Heart left ventricle (tissue), 16 donors: Measurements from ENCODE around the gene MAN2B2. TPM values are rescaled to one million over a fixed set of nuclear protein-coding genes. Genes with fewer than 3 reads are reported as not detected.
A peak's percentile ranks its signal among the peaks of the same experiment; 100 is the strongest.

Experiments
- ATAC-seq, 4 donors: fragments of 200-7000 bp; cut with Tn5 transposase; one replicate each; pipeline ENCODE4 v1.9.1; 2020 to 2022; ENCODE audit warnings: moderate library complexity in 4 of 4, mild to moderate bottlenecking in 3 of 4, moderate number of reproducible peaks in 1 of 4
- DNase-seq, 5 donors: peaks; one replicate each; pipeline ENCODE4 v3.0.0-alpha.2; 2020
- H3K27ac ChIP-seq, 12 donors: fragments of 200-600 bp; sonication (generic) in 4 of 12; one replicate each; pipeline versions ENCODE4 v1.5.0 to v1.8.0; 2016 to 2022; ENCODE audit warnings: mild to moderate bottlenecking in 2 of 12
- H3K27me3 ChIP-seq, 9 donors: fragments of 200-600 bp; sonication (generic) in 2 of 9; one replicate each; pipeline versions ENCODE4 v1.5.1 to v1.8.0; 2016 to 2022; ENCODE audit warnings: mild to moderate bottlenecking in 3 of 9
- H3K36me3 ChIP-seq, 9 donors: fragments of 200-600 bp; sonication (generic) in 2 of 9; one replicate each; pipeline versions ENCODE4 v1.5.0 to v1.8.0; 2018 to 2022; ENCODE audit warnings: mild to moderate bottlenecking in 2 of 9
- H3K4me1 ChIP-seq, 12 donors: fragments of 200-600 bp; sonication (generic) in 4 of 12; one replicate each; pipeline versions ENCODE4 v1.5.0 to v1.8.0; 2016 to 2022; ENCODE audit warnings: mild to moderate bottlenecking in 3 of 12
- H3K4me3 ChIP-seq, 12 donors: fragments of 200-600 bp; sonication (generic) in 4 of 12; one replicate each; pipeline versions ENCODE4 v1.5.0 to v1.8.0; 2017 to 2022; ENCODE audit warnings: mild to moderate bottlenecking in 9 of 12, moderate library complexity in 4 of 12
- H3K9me3 ChIP-seq, 12 donors: fragments of 200-600 bp; sonication (generic) in 4 of 12; one replicate each; pipeline versions ENCODE4 v1.5.0 to v1.8.0; 2016 to 2022; ENCODE audit warnings: mild to moderate bottlenecking in 1 of 12
- POLR2A ChIP-seq, 2 donors: fragments of 450-650 bp; IDR thresholded peaks; one replicate each; pipeline ENCODE4 v1.6.1; 2017; ENCODE audit warnings: antibody characterized with exemption in 2 of 2, mild to moderate bottlenecking in 2 of 2, moderate library complexity in 2 of 2
- WGBS, 4 donors: extraction: QIAGEN DNeasy Blood & Tissue Kit in 2 of 4; methylation state at CpG; one replicate each; pipeline versions ENCODE4 v1.1.5 to v1.1.7; 2013 to 2018; 5-methylcytosine and 5-hydroxymethylcytosine counted together
- intact Hi-C, 10 donors: fragments of 100-400 bp; cut with DNase I; formaldehyde crosslinking; loops; one replicate each; pipeline versions ENCODE4 v1.11.1 to v1.14.2; 2022
- polyA plus RNA-seq, 2 donors: library from polyadenylated mRNA; stranded (reverse); fragments of 200-250 nt; gene quantifications; one replicate each; pipeline ENCODE4 v1.2.3, GENCODE V29; 2013
- total RNA-seq, 9 donors: library from RNA; depleted of rRNA in 2 of 9; stranded (reverse); fragments of >200 nt in 2 of 9; fragmentation: NEBNext Ultra II Directional in 3 of 9; extraction: Animal tissue kit (Norgen Biotek cat#: 25700) in 3 of 9; gene quantifications; one replicate each; pipeline versions ENCODE4 v1.1.0 to v1.2.4, GENCODE V29; 2016 to 2023
- TF ChIP-seq, protein P1 (sequence below), 12 donors: fragments of 200-600 bp; sonication (generic) in 4 of 12; IDR thresholded peaks; one replicate each; pipeline versions ENCODE4 v1.5.0 to v1.8.0; 2018 to 2022; ENCODE audit warnings: antibody characterized with exemption in 12 of 12, mild to moderate bottlenecking in 5 of 12
- donor health status: ischemic (EF 13 %, LVEDD 7.1; RV severe dilation, severe dysfunction).
- donor health status: healthy with polysubstance abuse.
- donor health status: DM: no; HTN: yes; CAD: no.
- donor health status: DM: no; HTN: no; CAD: no.
- donor health status: ischemic (EF 25% LVEDD 6.9; RV normal size, moderate dysfunction).
- donor health status: ischemic (EF 25% LVEDD 5.7; RV mildly dilated, moderate dysfunction).
- donor health status: healthy.
- donor health status: DM: yes; HTN: yes; CAD: no.
- donor health status: ischemic (EF 35%, LVEDD 5.7; RV mildly dilated, moderate dysfunction).
- donor health status: nonischemic (EF 11% LVEDD 7.7; RV severe dilation, severe dysfunction).
- donor health status: DM: yes; HTN: yes; CAD: no.
- donor health status: PGD.
- donor health status: ischemic (EF 29% LVEDD 5.4; RV normal size, mild dysfunction).
- donor health status: nonischemic (EF 23%, LVEDD 6.1; RV moderate dilation, normal function).

The MAN2B2 gene
- total and polyA plus RNA-seq, 11 donors, result 4.4 to 33.6 (median 19.8) TPM

DNA sequence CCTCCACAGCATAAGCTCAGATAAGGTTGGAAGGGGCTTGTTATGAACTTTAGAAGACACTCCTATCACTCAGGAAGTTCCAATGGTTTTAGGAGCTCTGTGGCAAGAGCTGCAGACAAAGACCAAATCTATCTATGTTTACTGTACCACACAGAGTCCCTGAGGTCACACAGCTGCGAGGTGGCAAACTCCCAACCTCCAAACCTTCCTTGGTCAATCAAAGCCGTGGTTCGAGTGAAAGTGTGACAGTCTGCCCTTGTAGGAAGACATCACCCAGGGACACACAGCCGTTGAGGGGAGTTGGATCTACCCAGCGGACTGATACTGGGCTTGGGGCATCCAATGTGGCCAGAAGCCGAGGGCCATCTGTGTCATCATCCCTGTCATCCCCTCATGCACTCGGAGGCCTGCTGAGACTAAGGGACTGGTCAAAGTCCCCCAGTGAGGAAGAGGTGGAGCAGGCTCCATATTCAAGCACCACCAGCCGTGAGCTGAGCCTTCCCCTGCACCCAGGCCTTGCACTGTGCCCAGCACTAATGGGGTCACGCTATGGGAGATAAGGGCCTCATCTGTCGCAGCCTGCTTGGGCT is 26.8 kb downstream of the MAN2B2 start:
- intact Hi-C loops, result no loop called here
- TF ChIP-seq, protein P1, sequence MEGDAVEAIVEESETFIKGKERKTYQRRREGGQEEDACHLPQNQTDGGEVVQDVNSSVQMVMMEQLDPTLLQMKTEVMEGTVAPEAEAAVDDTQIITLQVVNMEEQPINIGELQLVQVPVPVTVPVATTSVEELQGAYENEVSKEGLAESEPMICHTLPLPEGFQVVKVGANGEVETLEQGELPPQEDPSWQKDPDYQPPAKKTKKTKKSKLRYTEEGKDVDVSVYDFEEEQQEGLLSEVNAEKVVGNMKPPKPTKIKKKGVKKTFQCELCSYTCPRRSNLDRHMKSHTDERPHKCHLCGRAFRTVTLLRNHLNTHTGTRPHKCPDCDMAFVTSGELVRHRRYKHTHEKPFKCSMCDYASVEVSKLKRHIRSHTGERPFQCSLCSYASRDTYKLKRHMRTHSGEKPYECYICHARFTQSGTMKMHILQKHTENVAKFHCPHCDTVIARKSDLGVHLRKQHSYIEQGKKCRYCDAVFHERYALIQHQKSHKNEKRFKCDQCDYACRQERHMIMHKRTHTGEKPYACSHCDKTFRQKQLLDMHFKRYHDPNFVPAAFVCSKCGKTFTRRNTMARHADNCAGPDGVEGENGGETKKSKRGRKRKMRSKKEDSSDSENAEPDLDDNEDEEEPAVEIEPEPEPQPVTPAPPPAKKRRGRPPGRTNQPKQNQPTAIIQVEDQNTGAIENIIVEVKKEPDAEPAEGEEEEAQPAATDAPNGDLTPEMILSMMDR (IDR thresholded peaks at IDR 0.05), result no peak
- TF ChIP-seq POLR2A (IDR thresholded peaks at IDR 0.05), result no peak
- Histone ChIP-seq H3K4me3 (no peak overlapping the region), H3K36me3 (peaks cover 0 to 86% (median 20%) of the 10 kb centered on the region in 9 donors), H3K27ac (no peak overlapping the region), H3K9me3 (peaks cover 0 to 10% (median 5%) of the 10 kb centered on the region in 12 donors), H3K27me3 (no peaks in the 10 kb centered on the region), H3K4me1 (no peaks in the 10 kb centered on the region)
- no peak for ATAC-seq
- 89 to 91% (median 90%) methylated on average over 7 to 10 of the region's 10 CpGs for WGBS, 4 donors
- DNase-seq, result no peak

DNA sequence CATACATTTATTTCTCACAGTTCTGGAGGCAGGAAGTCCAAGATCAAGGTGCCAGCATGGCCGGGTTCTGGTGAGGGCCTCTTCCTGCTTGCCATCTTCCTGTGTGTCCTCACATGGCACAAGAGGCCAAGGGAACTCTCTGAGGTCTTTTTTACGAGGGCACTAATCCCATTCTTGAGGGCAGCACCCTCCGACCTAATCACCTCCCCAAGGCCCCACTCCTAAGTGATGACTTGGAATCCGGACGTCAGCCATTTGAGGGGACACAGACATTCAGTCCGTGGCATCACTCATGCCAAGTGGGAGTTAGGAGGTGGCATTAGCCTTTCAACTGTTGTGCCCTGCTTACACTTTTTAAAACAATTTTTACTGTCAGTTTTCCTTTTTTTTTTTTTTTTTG is 27.3 kb downstream of the MAN2B2 start:
- WGBS, 4 donors, result 93 to 96% (median 93%) methylated on average over 6 of the region's 6 CpGs
- no peaks in the 10 kb centered on the region for H3K27me3 ChIP-seq
- H3K9me3 ChIP-seq, result peaks cover 0 to 10% (median 5%) of the 10 kb centered on the region in 12 donors
- H3K4me3 ChIP-seq, result no peak overlapping the region
- H3K36me3 ChIP-seq, result peaks cover 0 to 88% (median 22%) of the 10 kb centered on the region in 9 donors
- H3K4me1 ChIP-seq, result no peaks in the 10 kb centered on the region
- ATAC-seq, result no peak
- no peak overlapping the region for H3K27ac ChIP-seq
- TF ChIP-seq, protein P1 (IDR thresholded peaks at IDR 0.05), result no peak
- TF ChIP-seq POLR2A (IDR thresholded peaks at IDR 0.05), result no peak
- intact Hi-C loops, result no loop called here
- DNase-seq, result no peak

DNA sequence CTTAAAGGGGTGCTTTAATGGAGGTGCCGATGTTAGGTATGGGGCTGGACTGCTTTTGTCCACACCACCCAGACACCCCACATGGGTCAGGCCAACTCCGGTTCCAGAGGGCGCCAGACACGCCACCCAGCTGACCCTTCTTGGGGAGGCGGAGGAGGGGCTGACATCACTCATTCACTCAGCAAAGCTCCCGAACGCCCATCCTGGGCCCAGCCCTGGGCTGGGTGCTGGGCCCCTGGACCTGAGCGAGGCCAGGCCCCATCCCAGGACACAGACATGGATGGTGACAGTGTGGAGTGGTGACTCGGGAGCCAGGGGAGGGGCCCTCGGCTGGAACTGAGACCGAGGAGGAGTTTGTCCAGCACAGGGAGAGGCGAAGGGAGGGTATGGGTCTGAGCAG is 28.1 kb downstream of the MAN2B2 start:
- 88 to 94% (median 91%) methylated on average over 12 of the region's 12 CpGs for WGBS, 4 donors
- H3K27me3 ChIP-seq, result no peaks in the 10 kb centered on the region

DNA sequence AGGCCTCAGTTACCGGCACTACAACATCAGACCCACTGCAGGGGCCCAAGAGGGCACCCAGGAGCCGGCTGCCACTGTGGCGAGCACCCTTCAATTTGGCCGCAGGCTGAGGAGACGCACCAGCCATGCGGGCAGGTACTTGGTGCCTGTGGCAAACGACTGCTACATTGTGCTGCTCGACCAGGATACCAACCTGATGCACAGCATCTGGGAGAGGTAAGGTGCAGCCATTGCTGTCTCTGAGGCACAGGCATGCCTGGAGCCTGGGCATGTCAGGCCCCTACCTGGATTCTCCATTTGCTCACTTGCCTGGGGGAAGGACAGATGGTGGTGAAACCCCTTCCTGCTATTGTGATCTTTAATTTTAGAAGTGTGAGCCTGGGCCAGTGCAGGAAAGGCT is 30.1 kb downstream of the MAN2B2 start:
- no peak for TF ChIP-seq POLR2A (IDR thresholded peaks at IDR 0.05)
- TF ChIP-seq, protein P1 (IDR thresholded peaks at IDR 0.05), result no peak
- intact Hi-C loops, result no loop called here
- no peak overlapping the region for H3K27ac ChIP-seq
- H3K27me3 ChIP-seq, result no peaks in the 10 kb centered on the region
- DNase-seq, result peak in 1 of 5 donors; percentile 16
- no peak overlapping the region for H3K4me3 ChIP-seq
- H3K9me3 ChIP-seq, result peaks cover 0 to 10% (median 5%) of the 10 kb centered on the region in 12 donors
- H3K4me1 ChIP-seq, result peaks cover 0 to 4% (median 0%) of the 10 kb centered on the region in 12 donors
- no peak for ATAC-seq
- H3K36me3 ChIP-seq, result peaks cover 0 to 93% (median 30%) of the 10 kb centered on the region in 9 donors
- WGBS, 4 donors, result 96 to 100% (median 97%) methylated on average over 8 of the region's 8 CpGs

More for the DNA sequence above, 28.1 kb downstream of the MAN2B2 start:
- intact Hi-C loops, result no loop called here
- no peak for TF ChIP-seq POLR2A (IDR thresholded peaks at IDR 0.05)
- TF ChIP-seq, protein P1 (IDR thresholded peaks at IDR 0.05), result no peak
- no peak overlapping the region for H3K4me3 ChIP-seq
- peaks cover 0 to 10% (median 5%) of the 10 kb centered on the region in 12 donors for H3K9me3 ChIP-seq
- H3K27ac ChIP-seq, result no peak overlapping the region
- H3K36me3 ChIP-seq, result peaks cover 0 to 87% (median 30%) of the 10 kb centered on the region in 9 donors
- ATAC-seq (no peak), DNase-seq (no peak)
- H3K4me1 ChIP-seq, result no peaks in the 10 kb centered on the region
